Amygdala (tissue), 56 donors: ENCODE data around the gene SLC2A1.
A peak's percentile ranks its signal among the peaks of the same experiment; 100 is the strongest.

Experiments used
- DNase-seq, 56 donors: peaks; one replicate each; lab custom pipeline; 2025; lab: John Stamatoyannopoulos, UW

Gene SLC2A1

DNA sequence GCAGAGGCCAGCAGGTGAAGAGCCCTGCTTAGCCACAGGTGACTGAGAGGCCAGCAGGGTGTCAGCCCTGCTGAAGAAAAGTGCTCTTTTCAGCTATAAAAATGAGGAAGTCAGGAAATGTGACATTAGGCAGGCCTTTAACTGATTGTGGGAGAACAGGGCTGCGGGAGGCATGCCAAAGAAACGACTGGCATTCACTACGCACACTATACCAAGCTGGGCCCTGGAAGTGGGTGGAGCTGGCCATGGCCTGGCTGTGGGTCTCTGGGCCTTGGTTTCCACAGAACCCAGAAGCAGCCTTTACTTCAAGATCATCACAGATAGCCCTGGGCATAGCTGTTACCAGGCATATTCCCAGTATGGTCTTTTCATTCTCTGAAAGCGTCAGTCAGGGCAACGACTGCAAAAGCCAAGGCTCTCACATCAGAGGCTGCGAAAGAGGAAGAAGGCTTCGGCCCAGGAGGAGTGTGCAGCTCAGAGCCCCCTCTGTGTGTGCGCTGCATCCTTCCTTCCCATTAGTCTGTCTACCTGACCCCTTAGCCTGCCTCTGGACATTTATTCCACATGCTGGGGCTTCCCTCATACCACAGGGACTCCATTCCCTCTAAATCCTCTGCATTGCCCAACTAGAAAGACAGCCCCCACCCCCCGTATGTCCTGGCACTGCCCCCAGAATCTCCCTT, 14.3 kb downstream of the SLC2A1 start:
- peak in 5 of 56 donors; percentile 9 to 50 (median 22) for DNase-seq

DNA sequence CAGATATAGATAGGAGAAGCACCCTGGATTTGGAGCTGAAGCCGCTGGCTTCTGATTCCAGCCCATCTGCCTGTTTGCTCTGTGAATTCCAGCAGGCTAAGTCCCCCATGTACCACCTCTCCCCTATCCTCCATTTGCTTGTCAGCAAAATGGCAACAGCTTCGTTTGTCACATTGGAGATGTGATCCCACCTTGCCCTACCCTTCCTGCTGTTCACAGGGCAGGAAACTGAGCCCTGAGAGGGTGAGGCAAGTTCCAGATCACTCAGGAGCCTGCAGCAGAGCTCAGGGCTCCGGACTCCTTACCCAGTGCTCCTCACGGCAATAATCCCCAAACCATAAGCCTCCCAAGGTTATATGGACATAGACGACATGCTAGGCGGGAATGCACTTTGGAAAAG, 14.9 kb downstream of the SLC2A1 start:
- DNase-seq: no peak

DNA sequence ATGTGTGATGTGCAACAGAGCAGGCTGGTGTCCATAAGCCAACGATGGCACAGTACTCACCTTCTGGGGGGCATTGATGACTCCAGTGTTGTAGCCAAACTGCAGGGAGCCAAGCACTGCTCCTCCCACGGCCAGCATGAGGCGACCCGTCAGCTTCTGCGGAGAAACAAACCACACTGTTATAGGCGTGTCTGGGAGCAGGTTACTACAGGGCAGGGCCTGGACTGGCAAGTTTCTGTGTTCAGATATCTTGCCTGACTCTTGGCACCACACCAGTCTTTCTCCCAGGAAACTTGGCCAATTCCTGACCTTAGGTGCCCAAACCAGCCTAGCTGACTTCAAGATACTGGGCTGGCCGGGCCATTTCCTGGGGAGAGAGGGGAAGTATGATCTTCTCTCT, 15.5 kb downstream of the SLC2A1 start:
- no peak for DNase-seq

DNA sequence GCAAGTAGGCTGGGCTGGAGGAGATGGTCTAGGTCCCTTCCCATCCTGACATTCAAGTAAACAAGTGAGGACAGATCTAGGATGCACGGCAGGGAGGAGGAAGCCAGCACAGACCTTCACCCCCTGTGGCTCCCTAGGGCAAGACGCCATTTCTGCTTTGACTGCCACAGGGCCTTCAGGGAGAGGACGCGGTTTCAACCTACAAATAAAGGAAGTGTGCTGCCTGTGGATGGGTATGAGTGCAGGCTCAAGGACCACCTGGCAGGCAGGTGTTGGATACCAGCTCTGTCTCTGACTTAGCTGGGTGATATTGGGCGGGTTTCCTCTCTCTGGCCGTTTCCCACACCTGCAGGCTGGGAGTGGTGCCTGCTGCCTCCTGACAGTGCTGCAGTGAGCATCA, 16.2 kb downstream of the SLC2A1 start:
- no peak for DNase-seq

DNA sequence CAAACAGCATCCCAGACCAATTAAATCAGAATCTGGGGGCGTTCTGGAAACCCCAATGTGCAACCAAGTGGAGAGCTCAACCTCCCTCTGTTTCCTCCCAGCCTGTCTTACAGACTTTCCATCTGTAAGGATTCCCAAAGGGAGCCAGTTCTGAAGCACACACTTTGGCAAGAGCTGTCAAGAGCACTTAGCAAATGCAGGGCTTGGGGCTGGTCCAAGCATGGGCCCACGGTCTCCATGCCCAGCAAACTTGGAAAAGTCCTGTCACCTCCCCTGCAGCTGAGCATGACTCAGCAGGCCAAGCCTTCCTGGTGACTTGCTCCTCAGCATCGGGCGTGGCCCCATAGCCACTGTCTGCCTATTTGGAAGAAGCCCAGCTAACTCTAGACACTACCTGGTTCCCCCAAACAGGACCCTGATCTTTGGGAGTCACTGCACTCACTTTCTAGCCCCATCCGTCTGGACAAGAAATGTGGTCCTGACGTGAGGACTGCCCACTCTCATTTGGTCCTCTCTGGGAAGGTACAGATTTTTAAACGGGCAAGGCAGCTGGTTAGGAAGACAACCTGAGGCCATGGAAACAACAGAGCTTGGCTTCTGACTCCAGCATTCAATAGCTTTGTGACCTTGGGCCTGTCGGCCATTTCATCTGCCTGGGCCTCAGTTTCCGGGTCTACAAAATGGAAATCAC, 16.9 kb downstream of the SLC2A1 start:
- peak in 36 of 56 donors; percentile 16 to 75 (median 43) for DNase-seq

DNA sequence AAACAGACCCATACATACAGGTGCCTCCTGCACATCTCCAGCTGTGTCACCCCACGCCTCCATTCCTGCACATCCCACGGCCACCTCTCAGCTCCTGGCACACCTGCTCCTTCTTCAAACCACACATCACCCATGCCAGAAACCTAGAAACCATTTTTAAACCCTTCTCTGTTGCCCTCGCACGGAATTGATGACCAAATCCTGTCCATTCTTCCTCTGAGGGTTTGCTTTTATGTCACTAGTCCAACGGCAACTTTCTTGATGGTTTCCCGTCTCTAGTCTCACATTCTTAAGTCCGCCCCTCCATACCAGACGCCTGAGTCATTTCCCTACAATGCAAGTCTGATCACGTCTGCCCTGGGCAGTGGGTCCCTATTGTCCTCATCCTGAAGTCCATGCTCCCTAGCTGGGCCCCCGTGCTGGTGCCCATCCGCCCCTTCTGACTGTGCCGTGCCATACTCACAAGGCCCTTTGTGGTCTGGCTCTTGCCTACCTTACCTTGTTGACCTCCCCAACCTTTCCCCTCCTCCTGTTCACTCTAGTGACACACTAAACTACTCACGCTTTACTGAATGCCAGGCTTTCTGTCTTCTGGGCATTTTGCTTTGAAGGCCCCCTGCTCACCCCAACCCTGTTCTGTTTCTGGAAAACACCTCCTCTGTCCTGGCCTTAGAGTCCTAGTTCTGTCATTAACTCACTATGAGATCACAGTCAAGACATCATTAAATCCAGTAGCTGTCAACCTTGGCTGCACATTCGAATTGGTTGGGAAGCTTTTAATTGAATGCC, 17.6 kb downstream of the SLC2A1 start:
- peak in 1 of 56 donors; percentile 48 for DNase-seq

DNA sequence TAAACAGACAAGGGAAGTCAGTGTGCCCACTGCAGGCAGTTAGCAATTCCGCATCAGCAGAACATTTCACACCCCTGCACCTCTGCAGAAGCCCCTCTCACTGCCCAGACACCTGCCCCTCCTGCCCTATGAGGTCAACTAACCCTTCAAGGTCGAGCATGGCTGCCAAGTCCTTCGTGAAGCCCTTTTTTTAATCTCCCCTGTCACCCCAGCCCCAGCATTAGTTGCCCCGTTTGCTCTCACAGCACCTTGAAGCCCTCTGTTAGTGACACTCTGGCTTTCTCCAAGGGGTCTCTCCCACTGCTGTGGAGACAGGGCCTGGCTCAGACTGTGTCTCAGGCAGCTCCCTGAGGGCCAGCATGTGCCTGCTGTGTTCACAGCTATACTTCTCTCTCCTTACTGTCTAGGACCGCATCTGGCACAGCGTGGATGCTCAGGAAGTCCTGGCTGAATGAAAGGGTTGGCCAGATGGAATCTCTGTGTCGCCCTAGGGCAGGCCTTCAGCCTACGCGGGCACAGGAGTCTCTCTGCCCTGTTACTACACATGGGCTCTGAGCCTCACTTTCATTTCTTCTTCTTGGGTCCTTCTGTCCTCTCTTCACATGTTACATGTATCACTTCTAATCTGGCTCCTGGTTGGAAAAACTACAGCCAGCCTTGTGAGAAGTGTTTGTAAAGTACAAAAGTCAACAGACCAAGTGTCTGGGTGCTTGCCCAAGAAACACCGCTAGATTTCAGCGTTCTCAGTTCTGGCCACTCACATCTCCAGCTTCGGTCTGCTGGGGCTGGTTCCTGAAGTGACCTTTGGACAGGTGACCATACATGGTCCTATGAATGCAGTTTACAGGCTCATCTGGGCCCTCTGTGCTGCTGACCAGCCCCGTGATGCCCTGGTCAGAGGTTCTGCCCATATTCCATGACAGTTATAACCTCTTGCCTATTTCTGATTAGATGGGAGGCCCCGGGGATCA, 19.7 kb downstream of the SLC2A1 start:
- DNase-seq: no peak

DNA sequence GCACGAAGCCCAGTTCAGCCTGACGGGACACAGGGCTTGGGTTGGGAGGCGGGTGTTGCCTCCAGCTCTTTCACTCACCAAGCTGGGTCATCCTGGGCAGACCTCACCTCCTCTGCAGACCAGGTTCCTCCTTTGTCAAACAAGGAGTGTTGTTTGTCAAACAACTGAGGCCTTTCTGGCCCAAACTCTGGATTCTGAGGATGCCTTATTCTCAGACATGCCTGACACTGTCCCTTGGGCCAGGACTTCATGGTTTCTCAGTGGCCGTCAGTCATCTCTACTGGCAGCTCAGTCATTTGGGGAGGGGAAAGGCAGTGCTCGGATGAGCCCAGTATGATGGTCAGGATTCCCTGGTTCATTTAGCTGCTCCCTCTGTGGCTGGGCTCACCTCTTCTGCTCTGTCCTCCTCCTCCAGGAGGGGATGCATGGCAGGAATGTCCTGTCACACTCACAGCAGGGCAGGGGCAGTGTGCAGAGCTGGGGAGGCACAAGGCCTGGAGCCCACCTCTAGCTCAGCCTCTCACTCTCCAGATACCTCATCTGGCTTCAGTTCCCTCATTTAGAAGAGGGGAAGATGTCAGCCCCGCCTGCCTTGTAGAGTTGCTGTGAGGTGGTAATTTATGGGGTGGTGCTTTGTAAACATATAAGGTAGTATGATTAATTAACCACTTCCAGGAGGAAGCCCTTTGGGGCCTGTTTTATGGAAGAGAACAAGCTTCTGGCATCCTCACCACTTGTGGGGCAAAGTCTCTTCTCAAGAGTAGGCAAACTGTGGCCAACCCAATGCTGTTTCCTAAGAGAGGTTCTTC, 20.6 kb downstream of the SLC2A1 start:
- DNase-seq: no peak

DNA sequence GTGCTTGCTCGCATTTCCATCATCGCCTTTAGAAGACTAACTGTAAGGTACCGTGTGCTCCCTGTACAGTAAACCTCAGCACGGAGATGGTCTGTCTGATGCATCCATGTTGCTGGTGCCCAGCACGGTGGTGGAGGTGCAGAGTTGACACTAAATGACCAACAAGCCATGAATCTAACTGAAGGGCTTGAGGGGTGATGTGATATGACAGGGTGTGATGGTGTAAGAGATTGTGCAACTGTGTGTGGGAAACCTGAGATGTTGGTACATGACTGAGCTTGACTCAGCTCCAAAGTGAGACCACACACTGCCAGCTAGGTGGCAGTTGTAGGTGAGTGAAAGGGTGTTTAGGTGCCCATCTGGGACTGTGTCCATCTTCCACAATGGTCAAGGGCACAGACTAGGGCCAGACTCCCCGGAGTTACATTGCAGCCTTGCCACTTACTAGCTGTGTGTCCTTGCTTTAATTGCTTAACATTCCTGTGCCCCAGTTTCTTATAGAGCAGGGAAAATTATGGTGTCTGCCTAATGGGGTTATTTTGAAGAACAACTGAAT, 21.4 kb downstream of the SLC2A1 start:
- no peak for DNase-seq

DNA sequence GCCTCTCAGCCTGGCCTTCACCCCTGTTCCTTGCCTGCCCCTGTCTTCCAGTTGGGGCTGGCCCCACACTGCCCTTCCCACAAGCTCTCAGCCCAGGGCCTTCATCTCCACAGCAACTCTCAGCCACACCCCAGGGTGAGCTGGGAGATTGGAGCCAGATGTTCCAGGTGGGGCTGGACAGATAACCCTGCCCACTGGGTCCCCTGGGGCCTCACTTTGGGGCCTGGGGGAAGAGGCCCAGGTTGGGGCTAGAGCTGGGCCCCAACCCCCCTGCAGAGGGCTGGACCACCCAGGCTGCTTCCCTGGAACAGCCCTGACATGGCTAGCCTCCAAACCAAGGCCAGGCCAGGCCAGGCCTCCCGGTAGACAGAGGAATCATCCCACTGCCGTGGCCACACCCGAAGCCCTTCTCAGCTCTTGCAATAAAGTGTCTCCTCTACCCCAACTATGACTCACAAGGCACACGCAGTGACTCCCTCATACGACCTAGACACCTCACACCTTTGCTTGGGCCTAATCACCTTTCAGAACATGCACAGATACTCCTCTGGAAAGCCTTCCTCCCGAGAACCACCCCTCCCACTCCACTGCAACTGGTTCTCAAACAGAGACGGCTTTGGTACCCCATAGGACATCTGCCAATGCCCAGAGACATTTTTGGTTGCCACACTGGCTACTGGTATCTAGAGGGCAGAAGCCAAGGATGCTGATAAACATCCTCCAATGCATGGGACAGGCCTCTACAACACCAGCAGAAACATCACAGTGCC, 22.2 kb downstream of the SLC2A1 start:
- no peak for DNase-seq

DNA sequence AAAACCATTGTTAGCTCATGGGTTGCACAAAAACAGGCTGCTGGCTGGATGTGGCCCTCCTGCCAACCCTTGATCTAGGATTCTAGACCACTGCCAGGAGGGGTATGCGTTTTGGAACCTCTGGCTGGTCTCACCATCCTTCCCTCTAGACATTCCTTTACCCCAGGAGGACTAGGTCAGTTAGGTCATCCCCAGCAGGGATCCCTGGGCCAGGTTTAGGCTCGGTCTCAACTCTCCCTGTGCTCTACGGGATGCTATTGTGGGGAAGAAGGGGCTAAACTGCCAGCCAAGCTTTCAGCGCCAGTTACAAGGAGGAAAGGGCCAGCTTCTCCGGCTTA, 22.7 kb downstream of the SLC2A1 start:
- DNase-seq: no peak

DNA sequence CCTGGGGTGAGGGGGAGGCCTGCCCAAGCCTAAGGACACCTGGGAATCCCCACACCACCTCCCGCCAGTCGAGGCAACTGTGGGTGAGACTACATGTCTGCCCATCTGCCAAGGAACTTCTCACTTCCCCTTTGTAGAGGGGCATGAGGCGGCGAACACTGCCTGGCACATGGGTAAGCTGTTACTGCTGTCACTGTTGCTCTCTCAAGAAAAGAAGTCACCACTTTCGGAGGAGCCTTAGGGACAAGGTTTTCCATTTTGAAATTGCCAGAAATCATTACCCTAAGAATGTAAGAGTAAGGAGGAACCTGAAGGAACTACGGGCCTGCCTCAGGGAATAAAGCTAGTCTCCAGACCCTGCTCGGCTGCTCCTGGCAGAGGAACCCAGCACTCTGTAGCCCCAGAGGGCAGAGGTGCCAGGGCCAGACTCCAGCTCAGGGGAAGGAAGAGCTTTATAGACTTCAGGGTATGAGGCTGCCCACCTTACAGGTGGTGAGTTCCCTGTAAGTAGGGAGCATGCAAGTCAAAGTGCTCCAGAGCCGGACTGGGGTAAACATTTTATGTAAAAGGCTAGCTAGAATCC, 23.3 kb downstream of the SLC2A1 start:
- DNase-seq: peak in 3 of 56 donors; percentile 18 to 34 (median 20)

DNA sequence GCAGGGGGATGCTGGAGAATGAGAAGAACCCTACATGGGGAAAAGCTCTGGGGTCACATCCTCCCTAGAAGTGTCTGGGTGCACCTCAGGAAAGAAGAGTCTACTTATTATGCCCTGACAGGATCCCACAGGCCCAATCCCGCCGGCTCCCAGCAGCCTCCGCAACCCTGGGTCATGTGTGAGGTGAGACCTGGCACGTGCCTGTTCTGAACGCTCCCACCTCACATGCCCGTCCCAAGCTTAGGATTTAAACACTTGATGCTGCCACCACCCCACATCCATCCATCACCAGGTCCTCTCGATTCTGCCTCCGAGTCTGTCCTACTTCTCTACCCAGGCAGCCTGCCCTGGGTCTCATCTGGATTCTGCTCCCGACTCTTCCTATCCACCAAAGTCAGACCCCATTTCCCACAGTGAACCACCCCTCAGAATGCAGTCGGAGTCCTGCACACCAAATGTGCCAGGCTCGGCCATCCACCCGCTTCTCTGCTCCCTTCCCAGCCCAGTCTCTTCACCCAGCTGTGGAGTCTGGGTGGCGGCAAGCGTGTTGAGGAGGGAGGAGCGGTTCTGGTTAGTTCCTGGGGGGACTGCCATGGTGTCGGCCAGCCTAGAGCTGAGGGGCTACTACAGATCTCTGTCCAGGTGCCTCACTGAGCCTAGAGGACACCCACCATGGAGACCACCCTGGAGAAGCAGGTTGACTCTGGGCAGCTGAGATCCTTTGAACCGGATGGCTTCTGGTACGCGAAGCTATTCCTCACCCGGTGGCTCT, 23.9 kb downstream of the SLC2A1 start:
- no peak for DNase-seq

DNA sequence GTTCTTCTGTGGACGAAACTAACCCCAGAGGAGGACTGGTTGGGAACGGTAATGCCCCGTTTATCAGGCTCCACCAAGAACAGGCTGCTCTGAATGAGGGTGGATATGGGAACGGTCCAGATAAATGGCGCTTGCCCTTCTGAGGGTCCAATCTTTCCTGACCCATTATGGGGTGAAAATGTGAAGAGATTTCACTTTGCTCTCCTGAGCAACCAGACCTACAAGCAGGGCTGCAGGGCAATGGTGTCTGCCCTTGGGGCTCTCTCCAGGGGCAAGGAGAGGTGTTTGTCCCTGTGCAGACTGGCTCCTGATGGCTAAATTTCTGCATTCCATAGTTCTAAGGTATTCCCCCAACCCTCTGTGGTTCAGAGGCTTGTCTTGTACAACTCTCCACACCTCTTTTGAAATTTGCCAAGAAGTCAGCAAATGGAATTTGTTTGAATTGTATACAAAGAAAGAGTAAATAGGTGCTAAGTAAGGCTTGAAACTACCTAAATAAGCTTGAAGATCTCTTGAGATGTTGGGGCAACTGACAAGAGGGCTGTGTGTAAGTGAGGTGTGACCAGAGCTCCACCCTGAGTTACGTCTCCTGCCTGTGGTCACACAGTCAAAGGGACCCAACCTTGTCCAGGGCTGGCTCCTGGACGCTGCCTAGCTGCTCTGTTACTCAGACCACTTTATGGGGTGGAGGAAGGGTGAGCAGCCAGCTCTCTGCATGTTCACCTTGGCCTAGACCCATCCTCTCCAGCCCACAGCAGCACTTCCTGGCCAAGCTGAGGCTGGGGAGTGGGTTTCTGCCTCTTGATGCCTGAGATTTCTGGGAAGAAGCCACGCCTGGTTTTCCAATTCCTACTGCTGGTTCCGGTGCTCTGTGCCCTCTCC, 24.8 kb downstream of the SLC2A1 start:
- DNase-seq: no peak

DNA sequence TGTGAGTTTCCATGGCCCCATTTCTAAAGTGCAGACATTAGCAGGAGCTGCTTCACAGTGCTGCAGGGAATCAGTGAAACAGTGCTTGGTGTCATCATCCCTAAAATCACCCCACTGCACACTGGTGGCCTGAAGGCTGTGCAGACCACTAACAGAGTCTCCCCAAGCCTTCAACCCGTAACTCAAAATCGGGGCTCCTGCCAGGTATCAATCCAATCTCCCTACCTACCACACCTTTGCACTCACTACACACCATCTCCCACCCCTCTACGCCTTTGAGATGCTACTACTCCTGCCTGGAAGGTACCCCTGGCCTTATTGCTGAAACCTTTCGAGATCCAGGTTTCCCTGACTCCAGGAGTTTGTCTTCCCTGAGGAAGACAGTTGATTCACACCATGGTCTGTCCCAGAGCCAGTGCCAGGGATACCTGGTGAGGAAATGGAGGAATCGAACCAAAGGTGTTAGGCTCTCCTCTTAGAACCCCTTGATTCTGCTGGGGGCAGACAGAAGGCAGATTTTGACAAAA, 25.5 kb downstream of the SLC2A1 start:
- no peak for DNase-seq

DNA sequence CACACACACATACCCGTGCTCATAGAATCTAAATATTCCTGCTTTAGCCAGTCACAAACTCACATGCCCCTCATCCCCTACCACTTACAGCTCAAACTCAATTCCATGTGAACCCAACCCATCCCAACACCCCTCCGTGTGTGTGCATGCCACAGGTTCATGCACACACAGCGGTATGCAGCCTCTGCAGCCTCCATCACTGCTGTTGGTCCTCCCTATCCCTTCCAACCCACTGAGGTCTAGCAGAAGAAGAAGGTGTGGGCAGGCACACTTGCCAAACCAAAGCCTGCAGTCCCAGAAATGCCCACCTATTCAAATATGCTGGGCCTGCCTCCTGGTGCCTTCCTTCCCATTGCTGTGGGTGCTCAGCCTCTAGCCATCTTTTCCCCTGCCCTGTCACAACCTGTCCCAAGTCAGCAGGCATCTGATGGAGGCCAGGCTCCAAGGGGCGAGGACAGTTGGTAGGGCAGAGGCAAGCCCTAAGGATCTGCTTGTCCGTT, 26.2 kb downstream of the SLC2A1 start:
- DNase-seq: no peak
